Keratinocyte (primary cell): Measurements from ENCODE around the gene KRT4. TPM values are rescaled to one million over a fixed set of nuclear protein-coding genes. Genes with fewer than 3 reads are reported as not detected.

ENCODE experiments used
- DNase-seq: peaks from one replicate; pipeline ENCODE4 v3.0.0-alpha.2; 2011; ENCODE audit warnings: low read depth, missing footprints, low spot score
- FAIRE-seq: peaks from 2 replicates; lab custom pipeline; 2011; peaks lifted over from hg19 to GRCh38; lab: Jason Lieb, UNC
- H2AFZ ChIP-seq: 2 replicates; pipeline ENCODE4 v1.6.0; 2012; ENCODE audit warnings: low read length, control low read depth, inconsistent platforms; ENCODE audit not compliant: control insufficient read depth
- H3K27ac ChIP-seq: 2 replicates; pipeline ENCODE4 v1.5.1; 2011; ENCODE audit warnings: low read length; ENCODE audit not compliant: control insufficient read depth, insufficient read depth
- H3K27me3 ChIP-seq: 3 replicates; pipeline ENCODE4 v1.6.0; 2011; ENCODE audit warnings: low read length; ENCODE audit not compliant: control insufficient read depth, insufficient read depth; ENCODE audit errors: extremely low read depth
- H3K36me3 ChIP-seq, 2 experiments: 2 replicates in 1 of 2; 3 replicates in 1 of 2; pipeline ENCODE4 v1.5.1; 2011; ENCODE audit warnings: low read length in 2 of 2, mild to moderate bottlenecking in 1 of 2; ENCODE audit not compliant: control insufficient read depth in 2 of 2, insufficient read depth in 2 of 2; ENCODE audit errors: extremely low read depth in 1 of 2
- H3K4me1 ChIP-seq: 3 replicates; pipeline ENCODE4 v1.5.1; 2011; ENCODE audit warnings: low read length; ENCODE audit not compliant: control insufficient read depth, insufficient read depth; ENCODE audit errors: extremely low read depth
- H3K4me2 ChIP-seq: 3 replicates; pipeline ENCODE4 v1.6.0; 2011; ENCODE audit warnings: low read depth, low read length; ENCODE audit not compliant: control insufficient read depth, insufficient read depth; ENCODE audit errors: extremely low read depth
- H3K4me3 ChIP-seq, 3 experiments: fragments of 200-600 bp in 1 of 3; sonication (generic) in 1 of 3; 2 replicates in 2 of 3; 3 replicates in 1 of 3; pipeline ENCODE4 v1.5.1; 2011 to 2016; ENCODE audit warnings: low read length in 3 of 3, mild to moderate bottlenecking in 3 of 3, control low read depth in 2 of 3, inconsistent platforms in 1 of 3, low read depth in 1 of 3, mixed read lengths in 1 of 3, mixed run types in 1 of 3, moderate library complexity in 1 of 3; ENCODE audit not compliant: control insufficient read depth in 2 of 3, insufficient read depth in 2 of 3; ENCODE audit errors: extremely low read depth in 1 of 3
- H3K79me2 ChIP-seq: 2 replicates; pipeline ENCODE4 v1.6.0; 2012; ENCODE audit warnings: low read length; ENCODE audit not compliant: control insufficient read depth, insufficient read depth
- H3K9ac ChIP-seq: 3 replicates; pipeline ENCODE4 v1.6.0; 2011; ENCODE audit warnings: low read length; ENCODE audit not compliant: control insufficient read depth, insufficient read depth; ENCODE audit errors: extremely low read depth
- H3K9me1 ChIP-seq: 3 replicates; pipeline ENCODE4 v1.6.0; 2011; ENCODE audit warnings: low read length; ENCODE audit not compliant: control insufficient read depth, insufficient read depth; ENCODE audit errors: extremely low read depth
- H3K9me3 ChIP-seq: 2 replicates; pipeline ENCODE4 v1.5.1; 2012; ENCODE audit warnings: low read depth, low read length; ENCODE audit not compliant: control insufficient read depth
- H4K20me1 ChIP-seq: 3 replicates; pipeline ENCODE4 v1.6.0; 2011; ENCODE audit warnings: low read length; ENCODE audit not compliant: control insufficient read depth, insufficient read depth; ENCODE audit errors: extremely low read depth
- CTCF ChIP-seq, 3 experiments: IDR thresholded peaks in 1 of 3; conservative IDR thresholded peaks in 1 of 3; optimal IDR thresholded peaks in 1 of 3; 2 replicates in 2 of 3; 3 replicates in 1 of 3; pipeline versions ENCODE3 to v1.5.1; 2011; ENCODE audit warnings: low read length in 3 of 3, mild to moderate bottlenecking in 3 of 3, moderate library complexity in 2 of 3, control low read depth in 1 of 3, inconsistent platforms in 1 of 3; ENCODE audit not compliant: insufficient read depth in 2 of 3; ENCODE audit errors: extremely low read depth in 1 of 3
- EZH2 ChIP-seq: IDR thresholded peaks from one replicate; pipeline ENCODE4 v1.6.1; 2012; ENCODE audit warnings: inconsistent platforms, mild to moderate bottlenecking, low read length, moderate library complexity
- dilution Hi-C: fragments of 300-500 bp; cut with MboI; formaldehyde crosslinking; loops from one replicate; pipeline ENCODE4 v1.7.0; 2020; ENCODE audit warnings: low sequenced_read_pairs; ENCODE audit not compliant: extremely low pct_ligation_motif_present
- polyA plus RNA-seq, 5 experiments: library from polyadenylated mRNA; depleted of rRNA in 3 of 5; stranded (reverse) in 3 of 5; stranded (forward) in 1 of 5; unstranded in 1 of 5; fragments of >200 nt; gene quantifications; 1 replicate in 1 of 5; 2 replicates in 3 of 5; 3 replicates in 1 of 5; pipeline versions ENCODE4 v1.2.1 to v1.2.3, GENCODE V29; 2011 to 2012; ENCODE audit warnings: missing spikeins in 2 of 5, low read depth in 1 of 5, low replicate concordance in 1 of 5

The KRT4 gene
- polyA plus RNA-seq, 1 donor (not counting 4 experiments of a cell fraction or from before 2014, with no cell fraction given), result 2.0 TPM

- Histone ChIP-seq H3K27ac (no peak overlapping the region), H3K4me1 (no peaks in the 10 kb centered on the region), H3K79me2 (no peaks in the 10 kb centered on the region), H3K4me3 (no peak overlapping the region), H3K9me3 (no peaks in the 10 kb centered on the region), H3K4me2 (no peak overlapping the region), H3K36me3 (no peaks in the 10 kb centered on the region), H4K20me1 (no peaks in the 10 kb centered on the region), H3K9me1 (no peaks in the 10 kb centered on the region), H2AFZ (no peak overlapping the region), H3K27me3 (peaks cover 37% of the 10 kb centered on the region), H3K9ac (no peak overlapping the region)
- TF ChIP-seq EZH2 (no peak), CTCF (optimal IDR thresholded peaks at IDR 0.05 in 1 of 3, IDR thresholded peaks at IDR 0.05 in 1 of 3, conservative IDR thresholded peaks at IDR 0.05 in 1 of 3; ENCODE audit: extremely low read depth in 1 of 3, insufficient read depth in 2 of 3, low read length in 3 of 3) (no peak)
- FAIRE-seq, result no peak
- no peak for DNase-seq
- dilution Hi-C loops, result no loop called here
Observed at GRCh38 chr12:52810554-52810953, 3.4 kb downstream of the KRT4 start.

GRCh38 chr12:52809166-52809565 lies 4.8 kb downstream of the KRT4 start:
- FAIRE-seq (no peak), DNase-seq (no peak)
- Histone ChIP-seq H3K27me3 (peaks cover 37% of the 10 kb centered on the region), H2AFZ (no peak overlapping the region), H3K36me3 (no peaks in the 10 kb centered on the region), H4K20me1 (no peaks in the 10 kb centered on the region), H3K79me2 (no peaks in the 10 kb centered on the region), H3K4me2 (no peak overlapping the region), H3K9me3 (no peaks in the 10 kb centered on the region), H3K27ac (no peak overlapping the region), H3K9ac (no peak overlapping the region), H3K4me3 (no peak overlapping the region), H3K9me1 (no peaks in the 10 kb centered on the region), H3K4me1 (no peaks in the 10 kb centered on the region)
- dilution Hi-C loops, result no loop called here
- TF ChIP-seq EZH2 (no peak), CTCF (optimal IDR thresholded peaks at IDR 0.05 in 1 of 3, IDR thresholded peaks at IDR 0.05 in 1 of 3, conservative IDR thresholded peaks at IDR 0.05 in 1 of 3; ENCODE audit: extremely low read depth in 1 of 3, insufficient read depth in 2 of 3, low read length in 3 of 3) (no peak)
